PC-9 (cell line): Measurements from ENCODE around the gene DISP3. TPM values are rescaled to one million over a fixed set of nuclear protein-coding genes. Genes with fewer than 3 reads are reported as not detected.

Experiments used
- BruUV-seq: library from RNA; stranded (reverse); fragments of 400-500 nt; replicated peaks from 2 replicates; lab custom pipeline; 2021; lab: Mats Ljungman, UMichigan
- CTCF ChIA-PET: fragments of 300-600 bp; sonication (Branson Sonifier 250); formaldehyde crosslinking; loops from one replicate; lab custom pipeline; 2022; ENCODE audit warnings: antibody characterized with exemption; lab: Charles Lee
- POLR2A ChIA-PET: fragments of 300-600 bp; sonication (Branson Sonifier 250); formaldehyde crosslinking; loops from one replicate; lab custom pipeline; 2022; ENCODE audit warnings: antibody characterized with exemption; ENCODE audit not compliant: unreplicated experiment; lab: Charles Lee
- DNase-seq, 2 experiments: peaks; one replicate each; pipeline versions ENCODE4 v3.0.0 to v3.0.0-alpha.2; 2015 to 2022; ENCODE audit warnings: mixed read lengths in 1 of 2
- H2AFZ ChIP-seq: fragments of 200-600 bp; sonication (generic); 2 replicates; pipeline ENCODE4 v1.8.1; 2017; ENCODE audit warnings: antibody characterized with exemption
- H3F3A ChIP-seq: fragments of 200-600 bp; sonication (generic); 2 replicates; pipeline ENCODE4 v1.8.1; 2017; ENCODE audit warnings: antibody characterized with exemption, mild to moderate bottlenecking, low read depth; ENCODE audit not compliant: insufficient read depth
- H3K27ac ChIP-seq: fragments of 200-600 bp; sonication (generic); 2 replicates; pipeline ENCODE4 v1.6.1; 2016; ENCODE audit warnings: mixed run types
- H3K27me3 ChIP-seq: fragments of 200-600 bp; sonication (generic); 2 replicates; pipeline ENCODE4 v1.6.1; 2016; ENCODE audit warnings: low read depth, mixed run types; ENCODE audit not compliant: insufficient read depth
- H3K36me3 ChIP-seq: fragments of 200-600 bp; sonication (generic); 2 replicates; pipeline ENCODE4 v1.6.1; 2016; ENCODE audit warnings: low read depth, mixed run types
- H3K4me1 ChIP-seq: fragments of 200-600 bp; sonication (generic); replicated peaks from 2 replicates; pipeline ENCODE4 v1.6.1; 2016; ENCODE audit warnings: mixed run types; ENCODE audit not compliant: insufficient read depth
- H3K4me2 ChIP-seq: fragments of 200-600 bp; sonication (generic); 2 replicates; pipeline ENCODE4 v1.6.1; 2017; ENCODE audit warnings: mixed run types
- H3K4me3 ChIP-seq: fragments of 200-600 bp; sonication (generic); 2 replicates; pipeline ENCODE4 v1.6.1; 2016; ENCODE audit warnings: mixed run types
- H3K79me2 ChIP-seq: fragments of 200-600 bp; sonication (generic); 2 replicates; pipeline ENCODE4 v1.6.1; 2017; ENCODE audit warnings: low read depth, mixed run types
- H3K9me2 ChIP-seq: fragments of 200-600 bp; sonication (generic); 2 replicates; pipeline ENCODE4 v1.8.1; 2017; ENCODE audit warnings: mild to moderate bottlenecking; ENCODE audit not compliant: insufficient read depth
- H3K9me3 ChIP-seq: fragments of 200-600 bp; sonication (generic); 2 replicates; pipeline ENCODE4 v1.8.1; 2016; ENCODE audit warnings: low read depth; ENCODE audit not compliant: insufficient read depth
- H4K20me1 ChIP-seq: fragments of 200-600 bp; sonication (generic); 2 replicates; pipeline ENCODE4 v1.8.1; 2017; ENCODE audit not compliant: insufficient read depth
- EZH2 ChIP-seq: fragments of 200-600 bp; sonication (generic); IDR thresholded peaks from 2 replicates; pipeline ENCODE4 v1.8.0; 2017; ENCODE audit warnings: antibody characterized with exemption, low read depth
- intact Hi-C: fragments of 100-400 bp; cut with micrococcal nuclease; formaldehyde crosslinking; loops from one replicate; pipeline ENCODE4 v1.10.0; 2022; ENCODE audit not compliant: unreplicated experiment
- total RNA-seq: library from RNA; stranded (reverse); gene quantifications from 2 replicates; pipeline ENCODE4 v1.2.3, GENCODE V29; 2021
- TF ChIP-seq, protein P1 (sequence below): fragments of 200-600 bp; sonication (generic); conservative IDR thresholded peaks from 2 replicates; pipeline ENCODE4 v1.6.1; 2017; ENCODE audit warnings: mixed run types, antibody characterized with exemption, mild to moderate bottlenecking, moderate library complexity

Gene DISP3
- total RNA-seq, 1 experiment from 2014 or later = not detected

DNA sequence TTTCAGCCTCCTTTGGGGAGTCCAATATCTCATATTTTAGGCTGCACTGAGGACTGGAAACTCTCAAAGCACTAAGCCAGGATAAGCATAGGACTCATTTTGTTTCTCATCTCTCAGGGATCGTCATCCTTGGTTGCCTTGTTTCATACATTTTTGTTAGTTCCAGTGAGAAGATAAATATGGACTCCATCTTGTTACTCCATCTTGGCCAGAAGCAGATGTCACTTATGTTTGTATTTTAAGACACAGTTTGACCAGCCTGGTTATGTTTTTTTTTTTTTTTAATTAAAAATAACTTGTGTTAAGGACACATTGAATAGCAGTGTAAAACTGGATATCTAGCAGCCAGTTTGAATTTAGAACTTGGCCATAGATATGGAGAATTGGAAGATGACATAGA, 34.7 kb downstream of the DISP3 start:
- Histone ChIP-seq H3K36me3 (no peaks in the 10 kb centered on the region), H3K4me3 (no peak overlapping the region), H2AFZ (no peak overlapping the region), H3K27me3 (peaks cover 12% of the 10 kb centered on the region; the same call in 1 of the 2 replicates), H3K4me2 (no peak overlapping the region), H3F3A (no peaks in the 10 kb centered on the region), H3K9me3 (no peaks in the 10 kb centered on the region), H3K27ac (no peak overlapping the region), H4K20me1 (no peaks in the 10 kb centered on the region), H3K4me1 (no peaks in the 10 kb centered on the region), H3K9me2 (no peaks in the 10 kb centered on the region), H3K79me2 (no peaks in the 10 kb centered on the region)
- TF ChIP-seq EZH2 = no peak
- TF ChIP-seq, protein P1, sequence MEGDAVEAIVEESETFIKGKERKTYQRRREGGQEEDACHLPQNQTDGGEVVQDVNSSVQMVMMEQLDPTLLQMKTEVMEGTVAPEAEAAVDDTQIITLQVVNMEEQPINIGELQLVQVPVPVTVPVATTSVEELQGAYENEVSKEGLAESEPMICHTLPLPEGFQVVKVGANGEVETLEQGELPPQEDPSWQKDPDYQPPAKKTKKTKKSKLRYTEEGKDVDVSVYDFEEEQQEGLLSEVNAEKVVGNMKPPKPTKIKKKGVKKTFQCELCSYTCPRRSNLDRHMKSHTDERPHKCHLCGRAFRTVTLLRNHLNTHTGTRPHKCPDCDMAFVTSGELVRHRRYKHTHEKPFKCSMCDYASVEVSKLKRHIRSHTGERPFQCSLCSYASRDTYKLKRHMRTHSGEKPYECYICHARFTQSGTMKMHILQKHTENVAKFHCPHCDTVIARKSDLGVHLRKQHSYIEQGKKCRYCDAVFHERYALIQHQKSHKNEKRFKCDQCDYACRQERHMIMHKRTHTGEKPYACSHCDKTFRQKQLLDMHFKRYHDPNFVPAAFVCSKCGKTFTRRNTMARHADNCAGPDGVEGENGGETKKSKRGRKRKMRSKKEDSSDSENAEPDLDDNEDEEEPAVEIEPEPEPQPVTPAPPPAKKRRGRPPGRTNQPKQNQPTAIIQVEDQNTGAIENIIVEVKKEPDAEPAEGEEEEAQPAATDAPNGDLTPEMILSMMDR = no peak
- no peak for DNase-seq
- ChIA-PET POLR2A (no interaction called here), CTCF (no interaction called here)
- BruUV-seq = no TSS peak
- intact Hi-C loops = no loop called here

DNA sequence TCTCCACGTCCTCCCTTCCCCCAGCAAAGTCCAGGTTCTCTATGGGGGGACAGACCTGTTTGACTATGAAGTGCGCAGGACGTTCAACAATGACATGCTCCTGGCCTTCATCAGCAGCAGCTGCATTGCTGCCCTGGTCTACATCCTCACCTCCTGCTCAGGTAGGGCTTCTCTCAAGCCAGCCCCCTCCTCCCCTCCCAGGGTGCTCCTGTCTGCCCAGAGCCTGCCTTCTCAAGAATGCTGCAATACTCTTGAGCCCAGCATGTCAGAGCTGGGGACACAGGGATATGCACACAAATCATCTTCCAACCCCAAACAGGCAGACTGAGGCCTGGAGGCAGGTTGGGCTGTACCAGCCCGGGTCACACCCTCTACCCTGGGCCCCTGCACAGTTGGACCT, 35.4 kb downstream of the DISP3 start:
- Histone ChIP-seq H3K9me3 (no peaks in the 10 kb centered on the region), H2AFZ (no peak overlapping the region), H3K4me1 (no peaks in the 10 kb centered on the region), H4K20me1 (no peaks in the 10 kb centered on the region), H3F3A (no peaks in the 10 kb centered on the region), H3K79me2 (no peaks in the 10 kb centered on the region), H3K27ac (no peak overlapping the region), H3K4me2 (no peak overlapping the region), H3K36me3 (no peaks in the 10 kb centered on the region), H3K27me3 (peaks cover 13% of the 10 kb centered on the region), H3K9me2 (no peaks in the 10 kb centered on the region), H3K4me3 (no peak overlapping the region)
- intact Hi-C loops = no loop called here
- BruUV-seq = no TSS peak
- POLR2A ChIA-PET = no interaction called here
- TF ChIP-seq, protein P1 = no peak
- no peak for TF ChIP-seq EZH2
- DNase-seq = no peak
- CTCF ChIA-PET = no interaction called here

- ChIA-PET POLR2A (no interaction called here), CTCF (no interaction called here)
- Histone ChIP-seq H2AFZ (no peak overlapping the region), H3K4me3 (no peak overlapping the region), H3K4me2 (no peak overlapping the region), H3F3A (no peaks in the 10 kb centered on the region), H3K4me1 (no peaks in the 10 kb centered on the region), H3K9me3 (no peaks in the 10 kb centered on the region), H3K36me3 (no peaks in the 10 kb centered on the region), H3K27me3 (peaks cover 23% of the 10 kb centered on the region), H3K79me2 (no peaks in the 10 kb centered on the region), H4K20me1 (no peaks in the 10 kb centered on the region), H3K27ac (no peak overlapping the region), H3K9me2 (no peaks in the 10 kb centered on the region)
- TF ChIP-seq, protein P1 = no peak
- no peak for TF ChIP-seq EZH2
- BruUV-seq = no TSS peak
- intact Hi-C loops = no loop called here
- no peak for DNase-seq
These were observed 36.7 kb downstream of the DISP3 start for GRCh38 chr1:11515368-11516300.
